Aorta (tissue), 5 donors: Measurements from ENCODE around the gene SRSF10. TPM values are rescaled to one million over a fixed set of nuclear protein-coding genes. Genes with fewer than 3 reads are reported as not detected.

Experiments
- ATAC-seq: fragments of 200-7000 bp; cut with Tn5 transposase; one replicate; pipeline ENCODE4 v1.9.1; 2022; ENCODE audit warnings: moderate library complexity; ENCODE audit not compliant: low FRiP score
- DNase-seq, 2 donors: peaks; one replicate each; pipeline ENCODE4 v3.0.0-alpha.2; 2020
- H3K27ac ChIP-seq, 2 donors: one replicate each; pipeline ENCODE4 v1.5.1; 2013; ENCODE audit warnings: low read length in 2 of 2, mild to moderate bottlenecking in 2 of 2, moderate library complexity in 2 of 2, control low read depth in 1 of 2, inconsistent platforms in 1 of 2, low read depth in 1 of 2
- H3K27me3 ChIP-seq, 2 donors: one replicate each; pipeline ENCODE4 v1.6.1; 2013; ENCODE audit warnings: control low read depth in 1 of 2, low read length in 1 of 2, mild to moderate bottlenecking in 1 of 2, moderate library complexity in 1 of 2; ENCODE audit not compliant: insufficient read depth in 2 of 2, control insufficient read depth in 1 of 2
- H3K36me3 ChIP-seq, 2 donors: one replicate each; pipeline ENCODE4 v1.6.1; 2013; ENCODE audit warnings: control low read depth in 1 of 2, low read length in 1 of 2, mild to moderate bottlenecking in 1 of 2; ENCODE audit not compliant: insufficient read depth in 2 of 2, control insufficient read depth in 1 of 2
- H3K4me1 ChIP-seq, 2 donors: one replicate each; pipeline ENCODE4 v1.6.1; 2013; ENCODE audit warnings: low read length in 2 of 2, control low read depth in 1 of 2, mild to moderate bottlenecking in 1 of 2, moderate library complexity in 1 of 2; ENCODE audit not compliant: insufficient read depth in 2 of 2, control insufficient read depth in 1 of 2
- H3K4me3 ChIP-seq, 2 donors: one replicate each; pipeline ENCODE4 v1.5.1; 2013; ENCODE audit warnings: low read length in 2 of 2, control low read depth in 1 of 2, mild to moderate bottlenecking in 1 of 2
- H3K9me3 ChIP-seq: one replicate; pipeline ENCODE4 v1.6.1; 2013; ENCODE audit warnings: mild to moderate bottlenecking, low read length; ENCODE audit not compliant: control insufficient read depth
- WGBS, 2 donors: extraction: QIAGEN DNeasy Blood & Tissue Kit; methylation state at CpG; one replicate each; pipeline ENCODE4 v1.1.7; 2013; 5-methylcytosine and 5-hydroxymethylcytosine counted together
- intact Hi-C, 2 donors: fragments of 100-400 bp; cut with DNase I; formaldehyde crosslinking; loops; one replicate each; pipeline versions ENCODE4 v1.14.2 to v1.15.0; 2022
- polyA plus RNA-seq, 2 donors: library from polyadenylated mRNA; stranded (reverse); fragments of 200-250 nt; gene quantifications; one replicate each; pipeline ENCODE4 v1.2.3, GENCODE V29; 2013
- total RNA-seq, 2 donors: library from RNA; stranded (reverse); fragmentation: NEBNext Ultra II Directional; extraction: Animal tissue kit (Norgen Biotek cat#: 25700); gene quantifications; one replicate each; pipeline ENCODE4 v1.2.1, GENCODE V29; 2021
- donor health status: healthy with polysubstance abuse.
- donor health status: Bipolar disorder and iron deficiency.
- donor health status: DM: no; HTN: no; CAD: no.
- donor health status: DM: no; HTN: no; CAD: no.
- donor health status: DM: yes; HTN: yes; CAD: no.

The SRSF10 gene
- total and polyA plus RNA-seq, 4 donors: 50.1 to 114 (median 94.7) TPM

GRCh38 chr1:23966973-23967493 lies 13.1 kb downstream of the SRSF10 start:
- no peaks in the 10 kb centered on the region for H3K27me3 ChIP-seq
- ATAC-seq (no peak), DNase-seq (no peak)
- no peaks in the 10 kb centered on the region for H3K36me3 ChIP-seq
- intact Hi-C loops: no loop called here
- no peaks in the 10 kb centered on the region for H3K4me1 ChIP-seq
- no peak overlapping the region for H3K4me3 ChIP-seq
- H3K9me3 ChIP-seq: no peaks in the 10 kb centered on the region
- H3K27ac ChIP-seq: no peak overlapping the region

DNA sequence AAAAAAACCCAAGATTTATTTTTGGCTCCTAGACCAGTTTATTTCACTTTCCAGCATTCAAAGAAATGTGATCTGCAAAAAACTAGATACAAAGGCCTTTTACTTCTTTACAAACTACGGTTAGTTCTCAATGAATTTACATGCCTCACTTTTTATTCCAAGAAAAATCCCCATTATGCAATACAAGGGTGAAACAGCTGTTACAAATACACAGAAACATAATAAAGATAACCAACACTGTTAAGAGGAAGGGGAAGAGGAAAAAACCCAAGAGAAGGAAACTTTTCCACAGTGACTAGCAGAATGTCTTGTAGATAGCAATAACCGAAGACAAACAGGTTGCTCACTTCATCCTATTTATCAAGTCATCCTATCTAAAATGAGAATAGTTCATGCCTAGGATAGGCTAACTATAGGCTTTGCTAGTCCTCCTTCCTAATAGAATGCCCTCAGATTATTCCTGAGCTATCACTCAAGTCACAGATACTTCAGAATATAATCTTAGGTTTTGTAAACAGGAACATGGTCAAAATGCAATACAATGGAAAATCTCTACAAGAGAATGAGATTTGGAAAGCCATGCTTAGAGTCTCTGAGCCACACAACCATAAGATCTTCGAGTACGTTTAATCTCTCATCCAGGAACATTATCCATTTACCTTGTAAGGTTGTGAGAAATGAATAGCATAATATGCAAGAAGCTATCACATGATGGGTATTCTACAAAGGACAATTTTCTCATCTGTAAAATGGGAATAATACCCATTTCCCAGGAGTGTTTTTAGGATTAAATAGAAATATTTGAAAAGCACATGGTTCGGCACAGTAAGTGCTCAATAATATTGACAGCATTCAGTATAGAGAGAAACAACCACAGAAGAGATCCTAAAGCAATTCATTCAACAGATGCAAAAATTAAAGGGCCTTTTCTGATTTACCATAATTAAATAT lies 15.1 kb downstream of the SRSF10 start:
- intact Hi-C loops: no loop called here
- DNase-seq (no peak), ATAC-seq (no peak)
- no peaks in the 10 kb centered on the region for H3K4me1 ChIP-seq
- no peaks in the 10 kb centered on the region for H3K9me3 ChIP-seq
- 63 to 65% methylated on average over 5 of the region's 5 CpGs for WGBS, 2 donors
- no peaks in the 10 kb centered on the region for H3K27me3 ChIP-seq
- H3K36me3 ChIP-seq: no peaks in the 10 kb centered on the region
- peak overlapping the region in 1 of 2 donors; percentile 5 for H3K27ac ChIP-seq
- H3K4me3 ChIP-seq: no peak overlapping the region

DNA sequence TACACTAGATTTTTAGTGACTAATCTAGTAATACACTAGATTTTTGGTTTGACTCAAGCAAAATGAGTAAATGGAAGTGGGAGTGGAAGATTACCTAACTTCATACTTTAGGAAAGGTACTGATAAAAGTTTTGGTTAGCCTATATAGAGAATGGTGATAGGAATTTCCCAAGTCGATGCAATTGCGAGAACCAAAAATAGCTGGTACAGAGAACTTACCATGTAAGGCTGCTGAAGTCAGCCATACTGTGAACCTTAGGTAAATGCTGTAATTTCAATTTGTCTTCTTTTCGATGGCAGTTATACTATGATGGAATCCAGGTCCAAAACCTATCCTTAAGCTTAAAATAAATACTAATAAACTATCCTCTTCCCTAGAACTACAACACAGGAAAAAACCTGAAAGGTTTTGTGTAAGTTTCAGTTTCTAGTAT lies 15.9 kb downstream of the SRSF10 start:
- H3K27me3 ChIP-seq: no peaks in the 10 kb centered on the region
- no peak overlapping the region for H3K4me3 ChIP-seq
- H3K4me1 ChIP-seq: no peaks in the 10 kb centered on the region
- intact Hi-C loops: no loop called here
- no peaks in the 10 kb centered on the region for H3K9me3 ChIP-seq
- H3K36me3 ChIP-seq: no peaks in the 10 kb centered on the region
- no peak overlapping the region for H3K27ac ChIP-seq
- ATAC-seq (no peak), DNase-seq (no peak)
- 39 to 42% methylated on average over 3 of the region's 3 CpGs for WGBS, 2 donors

DNA sequence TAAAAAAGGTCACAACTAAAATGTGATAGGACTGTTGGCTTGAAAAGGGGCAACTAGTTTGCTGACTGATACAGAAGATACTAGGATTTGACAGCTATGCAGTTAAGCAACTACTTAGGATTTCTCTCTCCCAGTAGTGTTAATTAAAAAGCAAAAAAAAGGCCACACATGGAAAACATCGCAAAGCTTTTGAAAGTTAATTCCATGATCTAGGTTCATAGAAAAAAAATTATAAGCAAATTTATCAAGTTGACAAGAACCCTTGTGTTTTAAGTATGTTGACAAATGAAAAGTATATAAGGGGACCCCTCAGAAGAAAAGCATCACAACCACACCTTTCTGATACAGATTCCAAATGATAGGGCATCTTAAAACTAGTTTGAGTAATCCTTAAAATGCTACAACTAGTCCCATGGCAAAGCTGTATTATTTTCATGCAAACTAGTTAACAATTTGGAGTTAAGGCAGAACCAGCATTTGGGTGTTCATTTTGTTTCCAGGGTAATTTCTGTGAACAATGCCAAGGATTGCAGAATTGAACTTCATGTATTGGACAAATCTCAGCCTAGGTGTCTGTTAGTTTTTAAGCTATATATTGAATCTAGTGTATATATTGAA lies 16.4 kb downstream of the SRSF10 start:
- no peak for ATAC-seq
- WGBS, 2 donors: 70 to 80% methylated on average over 1 of the region's 1 CpG
- H3K4me3 ChIP-seq: no peak overlapping the region
- intact Hi-C loops: no loop called here
- no peak for DNase-seq
- H3K27ac ChIP-seq: no peak overlapping the region
- H3K4me1 ChIP-seq: no peaks in the 10 kb centered on the region
- no peaks in the 10 kb centered on the region for H3K36me3 ChIP-seq
- no peaks in the 10 kb centered on the region for H3K9me3 ChIP-seq
- no peaks in the 10 kb centered on the region for H3K27me3 ChIP-seq

DNA sequence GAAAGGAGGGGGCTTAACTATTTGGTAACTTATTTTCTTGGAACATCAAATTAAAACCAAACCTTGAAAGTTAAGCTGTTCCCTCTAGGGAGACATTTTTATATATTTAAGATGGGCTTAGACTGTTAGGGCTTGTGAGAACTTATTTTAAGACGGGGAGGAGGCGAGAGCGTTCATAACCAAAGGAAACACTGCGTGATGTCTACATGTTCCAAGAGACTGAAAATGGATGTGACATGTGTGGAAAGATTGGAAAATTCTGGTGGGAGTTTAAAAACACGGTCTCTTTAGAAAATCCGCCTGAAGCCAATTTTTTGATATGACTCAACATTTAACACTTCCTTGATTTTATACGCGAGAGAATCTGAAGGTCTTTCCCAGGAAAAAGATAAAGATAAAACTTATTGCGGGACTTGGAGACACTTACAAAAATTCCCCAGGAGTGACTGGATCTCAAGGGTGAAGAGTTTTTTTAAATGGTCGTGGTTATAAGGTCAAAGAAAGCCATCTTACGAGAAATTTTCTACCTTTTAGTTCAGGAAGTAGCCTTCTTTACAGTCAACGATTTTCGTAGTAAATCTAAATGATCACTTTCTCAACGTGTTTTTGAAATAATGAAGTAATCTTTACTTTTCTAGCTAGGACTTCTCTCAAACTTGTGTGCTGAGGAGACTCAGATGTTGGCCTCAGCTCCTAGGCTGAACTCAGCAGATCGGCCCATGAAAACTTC lies 19.7 kb downstream of the SRSF10 start:
- H3K27ac ChIP-seq: peak overlapping the region; percentile 91 to 99
- DNase-seq (no peak), ATAC-seq (no peak)
- no peaks in the 10 kb centered on the region for H3K9me3 ChIP-seq
- no peaks in the 10 kb centered on the region for H3K27me3 ChIP-seq
- no peaks in the 10 kb centered on the region for H3K36me3 ChIP-seq
- H3K4me3 ChIP-seq: peak overlapping the region; percentile 97 to 99
- intact Hi-C loops: no loop called here
- WGBS, 2 donors: 0% methylated on average over 15 of the region's 15 CpGs
- no peaks in the 10 kb centered on the region for H3K4me1 ChIP-seq

GRCh38 chr1:23959461-23960290 lies 20.5 kb downstream of the SRSF10 start, which contains the start of gene PNRC2:
PNRC2 (plus strand) TSS chr1:23959828; CDS start chr1:23961458, 1,630 bp downstream.
- H3K9me3 ChIP-seq: no peaks in the 10 kb centered on the region
- H3K27ac ChIP-seq: peak within 1 kb of the TSS; percentile 92 to 99
- intact Hi-C loops: loop anchor here in 1 of 2 donors (1.0 to 5.0 kb wide), 2 partner anchors 21 to 68 kb away; partner anchors contain the start of gene SRSF10
- peak; percentile 98 for ATAC-seq
- H3K36me3 ChIP-seq: no peaks in the 10 kb centered on the region
- peak; percentile 98 to 99 for DNase-seq
- WGBS, 2 donors: 0 to 2% methylated on average over 74 to 84 of the region's 84 CpGs
- H3K4me3 ChIP-seq: peak within 1 kb of the TSS; percentile 97 to 99
- H3K4me1 ChIP-seq: no peaks in the 10 kb centered on the region
- H3K27me3 ChIP-seq: no peaks in the 10 kb centered on the region

GRCh38 chr1:23958810-23959460 lies 21.2 kb downstream of the SRSF10 start:
- WGBS, 2 donors: 1% methylated on average over 30 of the region's 30 CpGs
- DNase-seq (peak; percentile 92 to 93), ATAC-seq (peak; percentile 84)
- Histone ChIP-seq H3K27me3 (no peaks in the 10 kb centered on the region), H3K27ac (peak overlapping the region; percentile 39 to 92), H3K9me3 (no peaks in the 10 kb centered on the region), H3K4me1 (no peaks in the 10 kb centered on the region), H3K4me3 (peak overlapping the region; percentile 36 to 45), H3K36me3 (no peaks in the 10 kb centered on the region)
- intact Hi-C loops: loop anchor here in 1 of 2 donors (1.0 to 5.0 kb wide), 2 partner anchors 21 to 68 kb away; partner anchors contain the start of gene SRSF10
